A549 (cell line): ENCODE results near the gene IGF2.

Experiments
- CEBPB ChIP-seq, 2 experiments: fragments of >200 bp in 1 of 2; sonication (Bioruptor Twin) in 1 of 2; formaldehyde crosslinking in 1 of 2; IDR thresholded peaks; 2 replicates each; pipeline ENCODE4 v1.6.1; 2012 to 2016
- FOSL2 ChIP-seq, 2 experiments: fragments of 450-650 bp in 1 of 2; fragments of >200 bp in 1 of 2; sonication (Bioruptor Twin) in 1 of 2; formaldehyde crosslinking; IDR thresholded peaks; 2 replicates each; pipeline versions ENCODE4 v1.5.0 to v1.6.1; 2016 to 2020; ENCODE audit warnings: mild to moderate bottlenecking in 1 of 2, moderate library complexity in 1 of 2
- PHF8 ChIP-seq: fragments of 200-600 bp; sonication (generic); IDR thresholded peaks from 2 replicates; pipeline ENCODE4 v1.6.1; 2016; ENCODE audit warnings: low read depth, mild to moderate bottlenecking, antibody characterized with exemption, moderate library complexity, borderline replicate concordance
- POLR2A ChIP-seq: IDR thresholded peaks from 2 replicates; pipeline ENCODE4 v1.6.1; 2012; ENCODE audit warnings: mild to moderate bottlenecking, low read length
- RAD21 ChIP-seq, 2 experiments: fragments of >200 bp in 1 of 2; sonication (Bioruptor Twin) in 1 of 2; formaldehyde crosslinking in 1 of 2; IDR thresholded peaks in 1 of 2; conservative IDR thresholded peaks in 1 of 2; 2 replicates in 1 of 2; 3 replicates in 1 of 2; pipeline ENCODE4 v1.6.1; 2012 to 2018; ENCODE audit warnings: inconsistent platforms in 1 of 2
- RFX5 ChIP-seq: fragments of 450-650 bp; IDR thresholded peaks from 2 replicates; pipeline ENCODE4 v1.7.1; 2014; ENCODE audit warnings: antibody characterized with exemption, mild to moderate bottlenecking, moderate library complexity
- SMC3 ChIP-seq: fragments of >200 bp; sonication (Bioruptor Twin); formaldehyde crosslinking; IDR thresholded peaks from 3 replicates; pipeline ENCODE4 v1.6.1; 2018; ENCODE audit warnings: inconsistent platforms
- TF ChIP-seq, protein P1 (sequence below): fragments of >200 bp; sonication (Bioruptor Twin); formaldehyde crosslinking; IDR thresholded peaks from 3 replicates; pipeline ENCODE4 v1.5.1; 2016
- TF ChIP-seq, protein P2 (sequence below): fragments of 200-600 bp; sonication (generic); IDR thresholded peaks from 2 replicates; pipeline ENCODE4 v1.6.1; 2016; ENCODE audit warnings: antibody characterized with exemption, mild to moderate bottlenecking, moderate library complexity
- TF ChIP-seq, protein P3 (sequence below): IDR thresholded peaks from 2 replicates; pipeline ENCODE4 v1.6.1; 2012; ENCODE audit warnings: low read depth, borderline replicate concordance
- TF ChIP-seq, protein P4 (sequence below): fragments of >200 bp; sonication (Bioruptor Twin); formaldehyde crosslinking; IDR thresholded peaks from 3 replicates; pipeline ENCODE4 v1.6.1; 2016

DNA sequence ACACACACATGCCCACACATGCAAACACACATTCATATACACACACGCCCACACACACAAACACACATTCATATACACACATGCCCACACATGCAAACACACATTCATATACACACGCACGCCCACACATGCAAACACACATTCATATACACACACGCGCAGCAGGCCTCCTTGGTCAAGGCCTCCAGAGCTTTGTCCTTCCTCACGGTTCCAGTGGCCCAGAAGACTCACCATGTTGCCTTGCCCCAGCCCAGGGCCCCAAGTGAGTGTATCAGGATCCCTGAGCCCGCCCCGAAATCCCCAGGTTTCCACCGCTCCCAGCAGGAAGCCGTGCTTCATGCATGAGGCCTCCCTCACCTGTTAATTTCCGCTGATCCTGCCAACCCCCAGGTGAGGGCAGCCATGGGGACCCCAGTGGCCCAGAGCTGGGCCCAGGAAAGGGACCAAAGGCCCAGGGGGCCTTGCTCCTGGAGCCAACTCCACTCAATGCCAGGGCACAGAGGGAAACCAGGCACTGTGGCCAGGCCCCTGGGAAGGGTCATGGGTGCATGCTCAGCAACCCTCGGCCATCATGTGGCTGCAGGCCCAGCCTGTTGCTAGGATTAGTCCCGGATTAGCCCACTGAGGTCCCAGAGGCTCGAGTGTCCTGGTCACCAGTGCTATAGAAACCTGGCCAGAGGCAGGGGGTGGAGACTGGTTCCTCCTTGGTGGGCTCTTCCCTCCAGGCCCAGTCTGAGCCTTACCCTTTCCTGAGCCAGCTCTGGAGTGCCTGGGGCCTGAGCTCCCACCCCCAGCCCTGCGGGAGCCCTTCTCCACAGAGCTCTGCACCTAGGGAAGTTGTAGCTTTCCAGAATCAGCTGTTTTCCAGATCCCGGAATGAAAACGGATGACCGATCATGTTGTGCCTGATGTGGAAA lies 34.4 kb downstream of the IGF2 start:
- TF ChIP-seq, protein P1, sequence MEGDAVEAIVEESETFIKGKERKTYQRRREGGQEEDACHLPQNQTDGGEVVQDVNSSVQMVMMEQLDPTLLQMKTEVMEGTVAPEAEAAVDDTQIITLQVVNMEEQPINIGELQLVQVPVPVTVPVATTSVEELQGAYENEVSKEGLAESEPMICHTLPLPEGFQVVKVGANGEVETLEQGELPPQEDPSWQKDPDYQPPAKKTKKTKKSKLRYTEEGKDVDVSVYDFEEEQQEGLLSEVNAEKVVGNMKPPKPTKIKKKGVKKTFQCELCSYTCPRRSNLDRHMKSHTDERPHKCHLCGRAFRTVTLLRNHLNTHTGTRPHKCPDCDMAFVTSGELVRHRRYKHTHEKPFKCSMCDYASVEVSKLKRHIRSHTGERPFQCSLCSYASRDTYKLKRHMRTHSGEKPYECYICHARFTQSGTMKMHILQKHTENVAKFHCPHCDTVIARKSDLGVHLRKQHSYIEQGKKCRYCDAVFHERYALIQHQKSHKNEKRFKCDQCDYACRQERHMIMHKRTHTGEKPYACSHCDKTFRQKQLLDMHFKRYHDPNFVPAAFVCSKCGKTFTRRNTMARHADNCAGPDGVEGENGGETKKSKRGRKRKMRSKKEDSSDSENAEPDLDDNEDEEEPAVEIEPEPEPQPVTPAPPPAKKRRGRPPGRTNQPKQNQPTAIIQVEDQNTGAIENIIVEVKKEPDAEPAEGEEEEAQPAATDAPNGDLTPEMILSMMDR, result no peak
- TF ChIP-seq CEBPB (IDR thresholded peaks at IDR 0.05), result no peak
- no peak for TF ChIP-seq PHF8
- TF ChIP-seq RAD21 (conservative IDR thresholded peaks at IDR 0.05 in 1 of 2, IDR thresholded peaks at IDR 0.05 in 1 of 2), result no peak
- TF ChIP-seq FOSL2 (IDR thresholded peaks at IDR 0.05), result no peak
- no peak for TF ChIP-seq FOSL2 (CRISPR knock-in tag; IDR thresholded peaks at IDR 0.05)
- TF ChIP-seq, protein P2, sequence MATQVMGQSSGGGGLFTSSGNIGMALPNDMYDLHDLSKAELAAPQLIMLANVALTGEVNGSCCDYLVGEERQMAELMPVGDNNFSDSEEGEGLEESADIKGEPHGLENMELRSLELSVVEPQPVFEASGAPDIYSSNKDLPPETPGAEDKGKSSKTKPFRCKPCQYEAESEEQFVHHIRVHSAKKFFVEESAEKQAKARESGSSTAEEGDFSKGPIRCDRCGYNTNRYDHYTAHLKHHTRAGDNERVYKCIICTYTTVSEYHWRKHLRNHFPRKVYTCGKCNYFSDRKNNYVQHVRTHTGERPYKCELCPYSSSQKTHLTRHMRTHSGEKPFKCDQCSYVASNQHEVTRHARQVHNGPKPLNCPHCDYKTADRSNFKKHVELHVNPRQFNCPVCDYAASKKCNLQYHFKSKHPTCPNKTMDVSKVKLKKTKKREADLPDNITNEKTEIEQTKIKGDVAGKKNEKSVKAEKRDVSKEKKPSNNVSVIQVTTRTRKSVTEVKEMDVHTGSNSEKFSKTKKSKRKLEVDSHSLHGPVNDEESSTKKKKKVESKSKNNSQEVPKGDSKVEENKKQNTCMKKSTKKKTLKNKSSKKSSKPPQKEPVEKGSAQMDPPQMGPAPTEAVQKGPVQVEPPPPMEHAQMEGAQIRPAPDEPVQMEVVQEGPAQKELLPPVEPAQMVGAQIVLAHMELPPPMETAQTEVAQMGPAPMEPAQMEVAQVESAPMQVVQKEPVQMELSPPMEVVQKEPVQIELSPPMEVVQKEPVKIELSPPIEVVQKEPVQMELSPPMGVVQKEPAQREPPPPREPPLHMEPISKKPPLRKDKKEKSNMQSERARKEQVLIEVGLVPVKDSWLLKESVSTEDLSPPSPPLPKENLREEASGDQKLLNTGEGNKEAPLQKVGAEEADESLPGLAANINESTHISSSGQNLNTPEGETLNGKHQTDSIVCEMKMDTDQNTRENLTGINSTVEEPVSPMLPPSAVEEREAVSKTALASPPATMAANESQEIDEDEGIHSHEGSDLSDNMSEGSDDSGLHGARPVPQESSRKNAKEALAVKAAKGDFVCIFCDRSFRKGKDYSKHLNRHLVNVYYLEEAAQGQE, result no peak
- TF ChIP-seq SMC3, result no peak
- TF ChIP-seq RFX5, result no peak
- no peak for TF ChIP-seq POLR2A
- TF ChIP-seq, protein P3, sequence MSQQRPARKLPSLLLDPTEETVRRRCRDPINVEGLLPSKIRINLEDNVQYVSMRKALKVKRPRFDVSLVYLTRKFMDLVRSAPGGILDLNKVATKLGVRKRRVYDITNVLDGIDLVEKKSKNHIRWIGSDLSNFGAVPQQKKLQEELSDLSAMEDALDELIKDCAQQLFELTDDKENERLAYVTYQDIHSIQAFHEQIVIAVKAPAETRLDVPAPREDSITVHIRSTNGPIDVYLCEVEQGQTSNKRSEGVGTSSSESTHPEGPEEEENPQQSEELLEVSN, result no peak
- TF ChIP-seq, protein P4, sequence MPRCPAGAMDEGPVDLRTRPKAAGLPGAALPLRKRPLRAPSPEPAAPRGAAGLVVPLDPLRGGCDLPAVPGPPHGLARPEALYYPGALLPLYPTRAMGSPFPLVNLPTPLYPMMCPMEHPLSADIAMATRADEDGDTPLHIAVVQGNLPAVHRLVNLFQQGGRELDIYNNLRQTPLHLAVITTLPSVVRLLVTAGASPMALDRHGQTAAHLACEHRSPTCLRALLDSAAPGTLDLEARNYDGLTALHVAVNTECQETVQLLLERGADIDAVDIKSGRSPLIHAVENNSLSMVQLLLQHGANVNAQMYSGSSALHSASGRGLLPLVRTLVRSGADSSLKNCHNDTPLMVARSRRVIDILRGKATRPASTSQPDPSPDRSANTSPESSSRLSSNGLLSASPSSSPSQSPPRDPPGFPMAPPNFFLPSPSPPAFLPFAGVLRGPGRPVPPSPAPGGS, result no peak
